ENCODE measurements around the gene MYG1. TPM values are rescaled to one million over a fixed set of nuclear protein-coding genes. Genes with fewer than 3 reads are reported as not detected.

The MYG1 gene
- total RNA-seq, 1 experiment from 2014 or later, result 91.8 TPM

DNA sequence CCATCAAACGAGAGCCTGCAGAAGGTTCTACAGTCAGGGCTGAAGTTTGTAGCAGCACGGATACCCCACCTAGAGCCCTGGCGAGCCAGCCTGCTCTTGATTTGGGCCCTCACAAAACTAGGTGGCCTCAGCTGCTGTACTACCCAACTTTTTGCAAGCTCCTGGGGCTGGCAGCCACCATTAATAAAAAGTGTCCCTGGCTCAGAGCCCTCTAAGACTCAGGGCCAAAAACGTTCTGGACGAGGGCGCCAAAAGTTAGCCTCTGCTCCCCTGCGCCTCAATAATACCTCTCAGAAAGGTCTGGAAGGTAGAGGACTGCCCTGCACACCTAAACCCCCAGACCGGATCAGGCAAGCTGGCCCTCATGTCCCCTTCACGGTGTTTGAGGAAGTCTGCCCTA lies 13.0 kb upstream of the MYG1 start:
- no peaks in the 10 kb centered on the region for H4K20me1 ChIP-seq (ENCODE audit: control insufficient read depth, insufficient read depth, insufficient read length)
- no peak overlapping the region for H4K91ac ChIP-seq (ENCODE audit: insufficient read length, low read depth, low read length)
- H3K9me3 ChIP-seq (ENCODE audit: control insufficient read depth, low read depth, low read length), result no peaks in the 10 kb centered on the region
- H2BK20ac ChIP-seq (ENCODE audit: low read depth, low read length, poor library complexity, severe bottlenecking), result no peak overlapping the region
- Mint-ChIP-seq H3K9me3 (no peaks in the 10 kb centered on the region), H3K27ac (no peak overlapping the region), H3K4me1 (no peaks in the 10 kb centered on the region), H3K4me3 (no peak overlapping the region), H3K27me3 (ENCODE audit: low read depth) (no peaks in the 10 kb centered on the region; the same call in 1 of the 2 replicates), H3K36me3 (ENCODE audit: insufficient read depth in 1 of 3, low read depth in 3 of 3) (peaks cover 53 to 80% (median 74%) of the 10 kb centered on the region in 3 experiments)
- H2BK12ac ChIP-seq (ENCODE audit: insufficient read length, low read depth, low read length), result no peak overlapping the region
- no peak overlapping the region for H3K14ac ChIP-seq (ENCODE audit: insufficient read depth, low read length)
- no peaks in the 10 kb centered on the region for H3K4me1 ChIP-seq (ENCODE audit: insufficient read depth, low read length)
- H3K56ac ChIP-seq (ENCODE audit: insufficient read length, low read depth, low read length), result no peak overlapping the region
- H3K27me3 ChIP-seq (ENCODE audit: insufficient read depth, low read length), result no peaks in the 10 kb centered on the region
- H3T11ph ChIP-seq (ENCODE audit: low read length), result no peak overlapping the region
- H3K18ac ChIP-seq (ENCODE audit: insufficient read length, low read depth, low read length), result no peak overlapping the region
- H3K4ac ChIP-seq (ENCODE audit: low read depth, low read length), result no peak overlapping the region
- no peaks in the 10 kb centered on the region for H3K79me2 ChIP-seq (ENCODE audit: insufficient read depth, low read length)
- H3K9ac ChIP-seq (ENCODE audit: extremely low read depth, insufficient read length, low read length), result no peak overlapping the region
- H3K23ac ChIP-seq (ENCODE audit: insufficient read length, low read depth, low read length), result no peak overlapping the region
- H3K79me1 ChIP-seq (ENCODE audit: insufficient read depth, low read depth, low read length, poor library complexity, severe bottlenecking), result no peaks in the 10 kb centered on the region
- no peak overlapping the region for H4K8ac ChIP-seq (replicated peaks; ENCODE audit: insufficient read length, low read depth, low read length)
- H4K5ac ChIP-seq (ENCODE audit: insufficient read length, low read depth, low read length), result no peak overlapping the region
- no peak overlapping the region for H3K27ac ChIP-seq (ENCODE audit: insufficient read length, low read depth, low read length)
- no peak for DNase-seq
- no peak overlapping the region for H2AFZ ChIP-seq (ENCODE audit: low read length)
- H3K23me2 ChIP-seq (ENCODE audit: insufficient read length, low read depth, low read length, poor library complexity, severe bottlenecking), result no peaks in the 10 kb centered on the region
- TF ChIP-seq, protein P1, sequence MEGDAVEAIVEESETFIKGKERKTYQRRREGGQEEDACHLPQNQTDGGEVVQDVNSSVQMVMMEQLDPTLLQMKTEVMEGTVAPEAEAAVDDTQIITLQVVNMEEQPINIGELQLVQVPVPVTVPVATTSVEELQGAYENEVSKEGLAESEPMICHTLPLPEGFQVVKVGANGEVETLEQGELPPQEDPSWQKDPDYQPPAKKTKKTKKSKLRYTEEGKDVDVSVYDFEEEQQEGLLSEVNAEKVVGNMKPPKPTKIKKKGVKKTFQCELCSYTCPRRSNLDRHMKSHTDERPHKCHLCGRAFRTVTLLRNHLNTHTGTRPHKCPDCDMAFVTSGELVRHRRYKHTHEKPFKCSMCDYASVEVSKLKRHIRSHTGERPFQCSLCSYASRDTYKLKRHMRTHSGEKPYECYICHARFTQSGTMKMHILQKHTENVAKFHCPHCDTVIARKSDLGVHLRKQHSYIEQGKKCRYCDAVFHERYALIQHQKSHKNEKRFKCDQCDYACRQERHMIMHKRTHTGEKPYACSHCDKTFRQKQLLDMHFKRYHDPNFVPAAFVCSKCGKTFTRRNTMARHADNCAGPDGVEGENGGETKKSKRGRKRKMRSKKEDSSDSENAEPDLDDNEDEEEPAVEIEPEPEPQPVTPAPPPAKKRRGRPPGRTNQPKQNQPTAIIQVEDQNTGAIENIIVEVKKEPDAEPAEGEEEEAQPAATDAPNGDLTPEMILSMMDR (conservative IDR thresholded peaks at IDR 0.05), result no peak
- H3K4me2 ChIP-seq (ENCODE audit: insufficient read depth, insufficient read length, low read length), result no peak overlapping the region
- no peak overlapping the region for H2AK5ac ChIP-seq (ENCODE audit: insufficient read length, low read length)
- no peak overlapping the region for H2BK120ac ChIP-seq (ENCODE audit: low read depth, low read length, poor library complexity, severe bottlenecking)
- no CpG with 5 or more reads among the region's 9 CpGs for WGBS (ENCODE audit: extremely low coverage, insufficient read length, low lambda C conversion rate)
- H2BK15ac ChIP-seq (ENCODE audit: low read depth, low read length), result no peak overlapping the region
- H2BK5ac ChIP-seq (ENCODE audit: insufficient read length, low read length), result no peak overlapping the region

Data from H9 (cell line).